Activated CD8-positive, alpha-beta memory T cell treated with anti-CD3 and anti-CD28 coated beads, Interleukin-2, amount 50 U/mL, for 4 hours (primary cell): ENCODE measurements around the gene WDR4.
"Not testable (repeated sequence)": the region's sequence is repeated elsewhere in the genome, so short reads cannot be mapped to it uniquely, and the experiment has no call there.

Experiments
- DNase-seq: peaks from one replicate; pipeline ENCODE4 v3.0.0-alpha.2; 2020

Gene WDR4

GRCh38 chr21:42875811-42876210, 3.5 kb downstream of the WDR4 start:
- DNase-seq = not testable (repeated sequence)

- DNase-seq = no peak
These were observed 6.2 kb downstream of the WDR4 start for GRCh38 chr21:42873096-42873495.

- DNase-seq = no peak
These were observed 11.1 kb downstream of the WDR4 start for GRCh38 chr21:42868196-42868595.

GRCh38 chr21:42865776-42866160, 13.6 kb downstream of the WDR4 start:
- no peak for DNase-seq

GRCh38 chr21:42864815-42865775, 14.2 kb downstream of the WDR4 start:
- no peak for DNase-seq

- DNase-seq = no peak
These were observed 15.1 kb downstream of the WDR4 start for GRCh38 chr21:42864286-42864685.

- DNase-seq = no peak
These were observed 15.9 kb downstream of the WDR4 start for GRCh38 chr21:42863504-42863870.

GRCh38 chr21:42862774-42863503, 16.4 kb downstream of the WDR4 start:
- no peak for DNase-seq

- DNase-seq = no peak
These were observed 17.4 kb downstream of the WDR4 start for GRCh38 chr21:42861848-42862400.

- DNase-seq = no peak
These were observed 18.0 kb downstream of the WDR4 start for GRCh38 chr21:42861311-42861847.

GRCh38 chr21:42860345-42860744, 19.0 kb downstream of the WDR4 start:
- DNase-seq = no peak

- DNase-seq = no peak
These were observed 19.5 kb downstream of the WDR4 start for GRCh38 chr21:42859891-42860230.

- DNase-seq = no peak
These were observed 20.1 kb downstream of the WDR4 start for GRCh38 chr21:42858957-42859890.

GRCh38 chr21:42858185-42858847, 21.0 kb downstream of the WDR4 start:
- no peak for DNase-seq

GRCh38 chr21:42857216-42857615, 22.1 kb downstream of the WDR4 start:
- DNase-seq = no peak

GRCh38 chr21:42855937-42856335, 23.4 kb downstream of the WDR4 start:
- DNase-seq = no peak

GRCh38 chr21:42855171-42855936, 24.0 kb downstream of the WDR4 start:
- no peak for DNase-seq

- DNase-seq = no peak
These were observed 24.9 kb downstream of the WDR4 start for GRCh38 chr21:42854246-42855010.

GRCh38 chr21:42853621-42854020, 25.7 kb downstream of the WDR4 start:
- no peak for DNase-seq

GRCh38 chr21:42852925-42853570, 26.3 kb downstream of the WDR4 start:
- DNase-seq = no peak
